GM19468 (cell line): ENCODE data around the gene PRR12.

Experiments used
- ATAC-seq: cut with Tn5 transposase; IDR thresholded peaks from one replicate; pipeline ENCODE4 v1.9.1; 2021; ENCODE audit warnings: mild to moderate bottlenecking, moderate library complexity, moderate number of reproducible peaks; ENCODE audit not compliant: unreplicated experiment; ENCODE audit errors: extremely low read depth

PRR12 gene

DNA sequence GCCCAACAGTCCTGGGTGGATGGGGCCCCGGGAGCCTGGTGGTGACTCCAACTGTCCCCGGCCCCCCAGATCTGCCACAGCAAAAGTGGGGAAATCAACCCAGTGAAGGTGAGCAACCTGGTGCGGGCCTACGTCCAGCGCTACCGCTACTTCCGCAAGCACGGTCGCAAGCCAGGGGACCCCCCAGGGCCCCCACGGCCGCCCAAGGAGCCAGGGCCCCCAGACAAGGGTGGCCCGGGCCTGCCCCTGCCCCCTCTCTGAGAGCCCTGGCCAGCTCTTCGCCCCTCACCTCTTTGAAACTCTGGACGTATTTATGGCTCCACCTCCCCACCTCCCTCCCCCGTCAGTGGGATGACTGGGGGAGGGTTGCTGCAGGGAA is 67.1 kb downstream of the PRR12 start:
- ATAC-seq: no peak

GRCh38 chr19:49658566-49659442 is 67.8 kb downstream of the PRR12 start:
- ATAC-seq: no peak

GRCh38 chr19:49660338-49660961 is 69.5 kb downstream of the PRR12 start:
- ATAC-seq: no peak

DNA sequence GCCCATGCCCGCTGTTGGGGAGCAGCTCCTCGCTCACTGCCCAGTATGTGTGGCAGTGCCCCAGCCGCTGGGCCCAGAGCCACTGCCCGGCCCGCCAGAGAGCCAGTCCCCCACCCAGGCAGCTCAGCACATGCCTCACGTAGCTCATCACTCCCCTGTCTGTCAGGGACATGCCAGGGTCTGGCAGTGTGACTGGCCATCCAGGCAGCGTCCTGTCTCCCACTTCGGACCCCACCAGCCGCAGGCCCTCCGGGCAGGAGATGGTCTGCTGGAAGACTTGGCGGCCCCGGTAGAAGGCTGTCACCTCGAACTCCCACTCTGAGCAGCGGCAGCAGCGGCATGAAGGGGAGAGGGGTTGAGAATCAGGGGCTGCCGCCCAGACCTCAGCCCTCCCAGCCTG is 71.0 kb downstream of the PRR12 start:
- no peak for ATAC-seq

GRCh38 chr19:49663224-49663623 is 72.2 kb downstream of the PRR12 start:
- no peak for ATAC-seq

DNA sequence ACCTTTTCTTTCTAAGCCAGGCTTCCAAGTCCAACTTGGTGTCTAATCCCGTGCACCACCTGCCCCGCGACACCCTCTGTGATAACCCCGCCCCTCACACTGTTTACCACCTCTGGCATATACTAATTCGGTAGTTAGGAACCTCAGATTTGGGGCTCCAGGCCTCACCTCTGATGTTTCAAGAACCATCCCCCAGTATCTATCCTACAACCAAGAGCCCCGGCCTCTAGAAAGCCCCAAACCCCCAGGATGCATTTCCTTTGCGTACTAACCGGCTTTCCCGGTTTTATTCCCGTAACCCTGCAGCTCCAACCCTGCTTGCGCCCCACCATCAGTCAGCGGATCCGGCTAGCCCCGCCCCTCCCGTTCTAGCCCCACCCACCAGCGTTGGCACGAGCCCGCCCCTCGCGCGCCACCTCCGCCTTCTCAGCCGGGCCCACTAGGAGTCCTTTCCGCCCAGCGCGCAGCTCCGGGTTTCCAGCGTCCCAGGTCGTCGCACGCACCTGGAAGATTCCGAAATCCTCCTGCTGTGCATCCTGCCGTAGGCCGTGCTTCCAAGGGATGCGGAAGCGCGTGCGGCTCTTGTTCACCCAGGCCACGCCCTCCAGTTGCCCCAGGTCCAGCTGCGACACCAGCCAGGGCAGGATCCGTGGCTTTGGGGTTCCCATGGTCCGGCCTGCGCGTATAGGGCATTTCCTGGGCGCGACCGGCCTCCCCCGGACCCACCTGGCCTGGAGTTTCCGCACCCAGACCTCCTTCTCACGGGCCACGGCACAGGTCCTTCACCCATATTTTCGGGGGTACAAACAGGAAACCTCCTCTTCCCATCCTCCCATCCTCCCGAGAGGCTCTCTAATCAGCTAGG is 73.4 kb downstream of the PRR12 start:
- no peak for ATAC-seq

DNA sequence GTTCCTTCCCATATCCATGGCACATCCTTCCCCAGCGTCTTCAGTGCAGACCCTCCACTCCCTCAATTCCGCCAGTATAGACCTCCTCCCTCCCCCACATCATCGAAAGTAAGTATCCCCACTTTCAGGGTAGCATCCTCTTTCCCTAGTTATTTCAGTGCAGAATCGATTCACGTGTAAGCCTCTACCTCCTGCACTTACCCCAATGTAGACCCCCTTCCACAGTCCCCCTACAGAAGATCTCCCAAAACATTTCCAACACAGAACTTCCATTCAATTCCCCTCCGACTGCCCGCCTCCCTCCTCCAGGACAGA is 74.0 kb downstream of the PRR12 start:
- no peak for ATAC-seq

DNA sequence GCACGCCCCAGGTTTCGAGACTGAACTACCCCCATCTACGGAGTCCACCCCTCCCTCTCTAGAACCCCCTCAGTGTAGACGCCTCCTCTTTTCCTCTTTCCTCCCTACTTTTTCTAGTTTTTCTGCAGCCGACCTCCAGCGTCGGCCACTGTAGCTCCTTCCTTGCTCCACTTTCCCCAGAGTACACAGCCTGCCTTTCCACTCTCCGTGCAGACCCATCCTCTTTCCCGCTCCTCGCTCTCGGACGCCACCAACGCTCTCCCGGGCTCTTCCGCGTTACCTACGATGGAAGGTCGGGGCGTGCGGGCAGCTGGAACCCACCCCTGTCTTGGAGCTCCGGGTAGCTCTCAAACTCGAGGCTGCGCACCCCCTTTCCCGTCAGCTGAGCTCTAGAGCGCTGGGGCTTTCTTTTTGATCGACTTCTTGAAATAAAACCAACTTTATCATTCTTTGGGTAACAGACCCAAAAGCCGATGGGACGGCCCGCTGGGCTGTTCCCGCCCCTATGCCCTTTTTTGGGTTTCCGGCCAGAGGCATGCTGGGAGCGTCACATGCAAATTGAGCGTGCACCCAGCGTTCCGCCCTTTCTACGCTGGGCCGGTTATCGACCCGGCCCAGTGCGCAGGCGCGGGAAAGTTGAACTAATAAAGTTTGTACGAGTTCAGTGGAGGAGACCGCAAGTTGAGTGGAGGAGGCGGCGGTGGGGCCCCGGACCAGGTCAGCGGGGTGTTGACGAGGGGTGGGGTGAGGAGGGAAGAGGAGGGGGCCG is 74.6 kb downstream of the PRR12 start, which contains the start of the genes BCL2L12 and IRF3:
TSS of gene BCL2L12 (plus strand) at position 583 of the 769 bp plus-strand sequence. CDS start 760 bp downstream, outside the sequence.
TSS of gene IRF3 (minus strand) at position 507 of the 769 bp plus-strand sequence. CDS start 1,019 bp downstream, outside the sequence.
- ATAC-seq: peak; percentile 83

DNA sequence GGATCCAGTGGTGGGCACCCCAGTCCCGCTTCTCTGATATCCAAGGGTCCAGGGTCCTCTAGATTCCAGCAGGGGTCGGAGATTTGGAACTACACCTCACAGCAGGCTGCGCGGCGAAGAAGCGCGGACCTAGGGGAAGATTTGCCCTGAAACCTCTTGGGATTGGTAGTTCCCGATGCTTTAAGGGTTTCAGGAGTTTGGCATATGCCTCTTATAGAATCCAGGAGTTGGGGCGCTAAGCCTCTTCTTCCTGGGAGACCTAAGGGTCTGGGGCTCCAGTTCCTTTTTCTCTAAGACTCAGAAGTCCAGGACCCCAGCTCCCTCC is 75.1 kb downstream of the PRR12 start:
- no peak for ATAC-seq

DNA sequence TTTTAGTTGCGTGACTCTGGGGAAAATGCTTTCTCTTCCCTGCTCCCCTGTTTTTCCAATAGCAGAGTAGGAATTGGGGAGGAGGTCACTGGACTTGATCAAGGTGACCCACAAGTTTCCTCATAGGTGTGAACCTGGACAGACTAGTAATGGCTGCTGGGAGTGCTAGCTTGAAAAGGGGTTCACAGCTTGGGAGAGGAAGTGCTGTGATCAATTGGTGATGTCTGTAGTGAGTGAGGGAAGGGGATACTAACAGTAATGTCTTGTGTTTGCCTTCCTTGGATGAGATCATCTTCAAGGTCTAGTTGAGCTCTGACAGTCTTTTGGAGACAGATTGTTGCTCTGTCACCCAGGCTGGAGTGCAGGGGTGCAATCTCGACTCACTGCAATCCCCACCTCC is 76.5 kb downstream of the PRR12 start:
- ATAC-seq: no peak

- ATAC-seq: no peak
These were observed 78.5 kb downstream of the PRR12 start for GRCh38 chr19:49669516-49669915.

GRCh38 chr19:49672131-49672919 is 81.3 kb downstream of the PRR12 start:
- no peak for ATAC-seq
